LNCAP (cell line): ENCODE data around the gene POLD4.

Experiments
- TF ChIP-seq, protein P1 (sequence below): fragments of 450-650 bp; IDR thresholded peaks from 2 replicates; pipeline ENCODE4 v1.5.1; 2017; ENCODE audit warnings: mild to moderate bottlenecking

POLD4 gene

DNA sequence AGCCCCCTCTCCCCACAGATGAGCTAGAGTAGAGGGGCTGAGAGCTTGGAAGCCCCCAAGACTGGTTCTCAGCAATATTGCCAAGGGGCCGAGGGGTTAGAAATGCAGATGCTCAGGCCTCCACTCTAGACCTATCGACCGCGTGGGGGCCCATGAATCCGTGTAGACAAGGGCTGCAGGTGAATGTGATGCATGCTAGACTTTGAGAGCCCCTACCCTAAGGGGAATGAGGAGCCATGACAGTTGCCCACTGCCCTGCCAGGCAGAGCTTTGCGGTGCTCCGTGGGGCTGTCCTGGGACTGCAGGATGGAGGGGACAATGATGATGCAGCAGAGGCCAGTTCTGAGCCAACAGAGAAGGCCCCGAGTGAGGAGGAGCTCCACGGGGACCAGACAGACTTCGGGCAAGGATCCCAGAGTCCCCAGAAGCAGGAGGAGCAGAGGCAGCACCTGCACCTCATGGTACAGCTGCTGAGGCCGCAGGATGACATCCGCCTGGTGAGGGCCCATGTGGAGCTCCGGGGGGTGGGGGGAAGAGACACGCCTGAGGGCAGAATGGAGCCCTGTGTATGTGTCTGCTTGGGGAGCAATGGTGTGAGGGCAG, 48.7 kb downstream of the POLD4 start:
- TF ChIP-seq, protein P1, sequence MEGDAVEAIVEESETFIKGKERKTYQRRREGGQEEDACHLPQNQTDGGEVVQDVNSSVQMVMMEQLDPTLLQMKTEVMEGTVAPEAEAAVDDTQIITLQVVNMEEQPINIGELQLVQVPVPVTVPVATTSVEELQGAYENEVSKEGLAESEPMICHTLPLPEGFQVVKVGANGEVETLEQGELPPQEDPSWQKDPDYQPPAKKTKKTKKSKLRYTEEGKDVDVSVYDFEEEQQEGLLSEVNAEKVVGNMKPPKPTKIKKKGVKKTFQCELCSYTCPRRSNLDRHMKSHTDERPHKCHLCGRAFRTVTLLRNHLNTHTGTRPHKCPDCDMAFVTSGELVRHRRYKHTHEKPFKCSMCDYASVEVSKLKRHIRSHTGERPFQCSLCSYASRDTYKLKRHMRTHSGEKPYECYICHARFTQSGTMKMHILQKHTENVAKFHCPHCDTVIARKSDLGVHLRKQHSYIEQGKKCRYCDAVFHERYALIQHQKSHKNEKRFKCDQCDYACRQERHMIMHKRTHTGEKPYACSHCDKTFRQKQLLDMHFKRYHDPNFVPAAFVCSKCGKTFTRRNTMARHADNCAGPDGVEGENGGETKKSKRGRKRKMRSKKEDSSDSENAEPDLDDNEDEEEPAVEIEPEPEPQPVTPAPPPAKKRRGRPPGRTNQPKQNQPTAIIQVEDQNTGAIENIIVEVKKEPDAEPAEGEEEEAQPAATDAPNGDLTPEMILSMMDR: no peak

DNA sequence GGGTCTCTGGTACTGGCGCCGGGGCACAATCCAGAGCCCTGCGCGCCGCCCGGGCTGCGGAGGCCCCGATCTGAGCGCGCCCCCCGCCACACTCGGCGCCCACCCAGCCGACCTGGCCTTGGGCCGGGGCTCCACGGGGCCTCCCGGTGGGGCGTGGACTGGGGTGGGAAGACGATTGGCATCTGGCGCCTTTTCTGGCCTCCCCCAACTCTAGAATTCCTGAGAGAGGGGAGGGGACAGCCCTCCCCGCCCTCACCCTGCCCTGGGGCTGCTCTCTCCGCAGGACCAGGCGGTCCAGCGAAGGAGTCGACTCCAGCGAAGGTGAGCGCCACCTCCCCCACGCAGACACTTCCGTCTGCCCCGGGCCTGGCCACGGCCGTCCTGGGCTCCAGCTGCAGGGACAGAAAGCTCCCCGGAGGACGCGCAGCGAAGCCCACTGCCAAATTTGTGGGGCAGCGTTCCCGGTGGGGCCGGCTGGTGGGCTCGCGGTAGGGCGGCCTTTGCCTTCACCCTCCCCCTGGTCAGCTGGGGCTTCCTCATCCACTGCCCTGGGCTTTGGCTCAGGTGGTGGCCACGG, 49.4 kb downstream of the POLD4 start:
- TF ChIP-seq, protein P1: no peak

DNA sequence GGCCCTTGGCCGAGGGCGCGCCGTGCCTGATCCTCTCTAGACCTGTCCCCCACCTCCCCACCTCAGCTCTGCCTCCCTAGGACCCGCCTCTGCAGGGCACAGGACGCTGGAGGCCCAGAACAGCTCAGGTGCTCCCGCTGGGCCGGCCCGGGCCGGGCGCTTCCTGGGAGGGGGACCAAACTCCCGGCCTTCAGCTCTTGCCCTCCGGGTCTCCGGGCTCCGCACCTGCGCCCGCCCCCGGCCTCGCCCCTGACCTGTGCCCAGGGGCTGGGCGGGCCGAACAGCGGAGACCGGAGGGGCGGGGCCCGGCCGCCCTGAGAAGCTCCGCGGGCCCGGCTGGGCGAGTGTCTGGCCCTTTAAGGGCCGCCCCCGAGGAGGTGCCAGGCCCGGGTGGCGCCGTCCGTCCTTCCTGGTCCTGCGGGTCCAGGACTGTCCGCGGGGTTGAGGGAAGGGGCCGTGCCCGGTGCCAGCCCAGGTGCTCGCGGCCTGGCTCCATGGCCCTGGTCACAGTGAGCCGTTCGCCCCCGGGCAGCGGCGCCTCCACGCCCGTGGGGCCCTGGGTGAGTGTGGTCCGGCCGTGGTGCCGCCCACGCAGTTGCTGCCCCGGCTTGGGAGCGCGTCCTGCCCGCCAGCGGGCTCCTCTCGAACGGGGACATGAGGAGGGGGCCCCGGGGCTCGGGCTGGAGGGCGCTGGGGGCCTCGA, 50.1 kb downstream of the POLD4 start, which contains the start of gene SSH3:
TSS of gene SSH3 (plus strand) at position 399 of the 703 bp plus-strand sequence. CDS start at position 495, 96 bp downstream.
- TF ChIP-seq, protein P1: no peak

DNA sequence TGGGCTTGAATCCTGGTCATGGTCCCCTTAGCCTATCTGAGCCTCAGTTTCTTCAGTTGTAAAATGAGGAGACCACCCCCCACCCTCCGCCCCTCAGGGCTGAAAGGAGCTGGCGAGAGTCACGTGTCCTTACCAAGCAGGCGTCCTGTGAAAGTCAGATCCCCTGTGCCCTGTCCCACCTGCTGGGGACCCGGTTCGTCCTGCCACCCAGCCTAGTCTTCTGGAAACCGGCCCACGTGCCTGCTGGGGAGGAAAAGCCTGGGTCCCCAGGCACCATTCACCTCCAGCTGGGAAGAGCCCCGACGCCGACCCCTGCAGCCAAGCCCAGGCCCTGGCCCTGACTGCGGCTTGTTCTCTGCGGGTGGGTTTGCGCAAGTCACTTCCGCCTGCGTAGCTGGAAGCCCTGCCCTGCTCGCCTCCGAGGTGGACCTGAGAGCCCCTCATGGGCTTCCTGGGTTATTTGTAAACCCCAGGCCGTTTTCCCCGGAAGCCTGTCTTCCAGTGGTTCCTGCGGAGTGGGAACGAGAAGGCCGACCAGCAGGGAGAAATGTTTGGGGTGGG, 50.7 kb downstream of the POLD4 start:
- TF ChIP-seq, protein P1: no peak

DNA sequence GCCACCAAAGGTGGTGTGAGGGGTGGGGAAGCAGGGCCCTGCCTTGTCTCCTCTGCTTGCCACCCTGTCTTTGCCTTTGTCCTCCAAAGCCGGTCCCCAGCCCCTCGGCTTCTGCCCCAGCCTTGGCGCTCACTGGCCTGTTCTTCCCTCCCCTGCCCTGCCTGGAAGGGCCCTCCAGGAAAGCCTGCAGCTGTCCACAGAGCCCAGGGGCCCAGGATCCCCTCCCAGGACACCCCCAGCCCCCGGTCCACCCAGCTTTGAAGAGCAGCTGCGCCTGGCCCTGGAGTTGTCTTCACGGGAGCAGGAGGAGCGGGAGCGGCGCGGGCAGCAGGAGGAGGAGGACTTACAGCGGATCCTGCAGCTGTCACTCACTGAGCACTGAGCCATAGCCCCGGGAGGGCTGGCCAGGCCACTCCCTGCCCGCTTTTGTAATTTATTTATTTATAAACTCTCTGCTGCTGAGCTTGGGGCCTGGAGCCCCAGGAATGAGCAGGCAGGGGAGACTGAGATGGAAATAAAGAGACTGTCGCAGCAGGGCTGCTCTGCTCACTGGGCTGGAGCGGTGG, 51.3 kb downstream of the POLD4 start:
- TF ChIP-seq, protein P1: no peak

DNA sequence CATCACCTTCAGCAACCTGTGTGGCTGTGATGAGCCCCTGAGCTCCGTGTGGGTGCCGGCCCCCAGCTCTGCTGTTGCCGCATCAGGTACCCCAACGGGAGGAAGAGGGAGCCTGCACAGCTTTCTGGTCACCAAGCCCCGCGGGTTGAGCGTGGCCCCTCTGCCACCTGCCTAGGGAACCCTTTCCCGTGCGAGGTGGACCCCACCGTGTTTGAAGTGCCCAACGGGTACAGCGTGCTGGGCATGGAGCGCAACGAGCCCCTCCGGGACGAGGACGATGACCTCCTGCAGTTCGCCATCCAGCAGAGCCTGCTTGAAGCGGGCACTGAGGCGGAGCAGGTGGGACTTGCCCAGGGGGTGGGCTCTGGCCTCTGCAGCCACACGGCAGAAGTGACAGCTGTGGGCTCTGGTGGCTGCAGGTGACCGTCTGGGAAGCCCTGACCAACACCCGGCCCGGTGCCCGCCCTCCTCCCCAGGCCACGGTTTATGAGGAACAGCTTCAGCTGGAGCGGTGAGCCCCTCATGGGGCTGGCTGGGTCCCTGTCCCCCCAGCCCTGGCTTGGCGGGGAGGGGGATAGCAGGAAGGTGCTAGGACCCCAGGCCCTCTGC, 51.9 kb downstream of the POLD4 start:
- TF ChIP-seq, protein P1: no peak
